ELR (cell line): ENCODE measurements around the gene TLCD3B.

Experiments
- DNase-seq: peaks from one replicate; pipeline ENCODE4 v3.0.0-alpha.2; 2015; ENCODE audit warnings: low read depth

TLCD3B gene

DNA sequence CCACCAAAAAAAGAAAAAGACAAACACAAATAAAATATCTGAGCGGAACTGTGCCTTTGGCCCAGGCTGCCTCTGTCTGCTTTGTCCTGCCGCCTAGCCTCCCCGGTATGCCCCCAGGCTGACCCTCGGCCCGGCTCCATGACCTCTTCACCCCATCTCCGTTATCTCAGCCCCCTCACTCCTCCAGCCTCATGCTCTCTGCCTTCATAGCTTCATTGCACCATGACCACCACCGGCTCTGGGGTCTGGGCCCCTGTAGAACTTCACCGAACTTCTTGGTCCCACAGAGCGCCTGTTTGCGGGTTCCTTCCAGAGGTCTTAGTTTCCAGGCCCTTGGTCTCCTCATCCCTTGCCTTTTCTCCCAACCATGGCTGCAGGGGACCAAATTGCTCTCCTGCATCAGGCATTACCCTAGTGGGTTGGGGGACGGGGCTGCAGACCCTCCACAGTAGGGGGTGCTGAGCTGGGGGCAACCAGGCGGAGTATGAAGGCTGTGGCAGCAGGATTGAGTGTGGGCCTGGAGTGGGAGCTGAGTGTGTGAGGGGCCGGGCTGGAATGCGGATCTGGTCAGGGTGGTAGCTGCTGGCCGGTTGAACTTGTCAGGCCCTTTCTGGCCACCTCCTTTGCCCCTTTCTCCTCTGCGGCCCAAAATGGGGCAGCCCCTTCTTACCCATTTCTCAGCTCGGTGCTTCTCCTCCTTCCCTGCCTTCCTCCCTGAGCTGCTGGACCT lies 42.6 kb downstream of the TLCD3B start:
- DNase-seq, result no peak

DNA sequence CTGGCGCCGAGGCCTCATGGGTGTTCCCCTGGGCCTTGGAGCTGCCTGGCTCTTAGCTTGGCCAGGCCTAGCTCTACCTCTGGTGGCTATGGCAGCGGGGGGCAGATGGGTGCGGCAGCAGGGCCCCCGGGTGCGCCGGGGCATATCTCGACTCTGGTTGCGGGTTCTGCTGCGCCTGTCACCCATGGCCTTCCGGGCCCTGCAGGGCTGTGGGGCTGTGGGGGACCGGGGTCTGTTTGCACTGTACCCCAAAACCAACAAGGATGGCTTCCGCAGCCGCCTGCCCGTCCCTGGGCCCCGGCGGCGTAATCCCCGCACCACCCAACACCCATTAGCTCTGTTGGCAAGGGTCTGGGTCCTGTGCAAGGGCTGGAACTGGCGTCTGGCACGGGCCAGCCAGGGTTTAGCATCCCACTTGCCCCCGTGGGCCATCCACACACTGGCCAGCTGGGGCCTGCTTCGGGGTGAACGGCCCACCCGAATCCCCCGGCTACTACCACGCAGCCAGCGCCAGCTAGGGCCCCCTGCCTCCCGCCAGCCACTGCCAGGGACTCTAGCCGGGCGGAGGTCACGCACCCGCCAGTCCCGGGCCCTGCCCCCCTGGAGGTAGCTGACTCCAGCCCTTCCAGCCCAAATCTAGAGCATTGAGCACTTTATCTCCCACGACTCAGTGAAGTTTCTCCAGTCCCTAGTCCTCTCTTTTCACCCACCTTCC lies 43.5 kb downstream of the TLCD3B start:
- DNase-seq, result no peak

DNA sequence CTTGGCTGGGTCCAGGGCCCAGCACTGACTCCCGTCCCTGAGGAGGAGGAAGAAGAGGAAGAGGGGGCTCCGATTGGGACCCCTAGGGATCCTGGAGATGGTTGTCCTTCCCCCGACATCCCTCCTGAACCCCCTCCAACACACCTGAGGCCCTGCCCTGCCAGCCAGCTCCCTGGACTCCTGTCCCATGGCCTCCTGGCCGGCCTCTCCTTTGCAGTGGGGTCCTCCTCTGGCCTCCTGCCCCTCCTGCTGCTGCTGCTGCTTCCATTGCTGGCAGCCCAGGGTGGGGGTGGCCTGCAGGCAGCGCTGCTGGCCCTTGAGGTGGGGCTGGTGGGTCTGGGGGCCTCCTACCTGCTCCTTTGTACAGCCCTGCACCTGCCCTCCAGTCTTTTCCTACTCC lies 44.1 kb downstream of the TLCD3B start:
- DNase-seq, result no peak

DNA sequence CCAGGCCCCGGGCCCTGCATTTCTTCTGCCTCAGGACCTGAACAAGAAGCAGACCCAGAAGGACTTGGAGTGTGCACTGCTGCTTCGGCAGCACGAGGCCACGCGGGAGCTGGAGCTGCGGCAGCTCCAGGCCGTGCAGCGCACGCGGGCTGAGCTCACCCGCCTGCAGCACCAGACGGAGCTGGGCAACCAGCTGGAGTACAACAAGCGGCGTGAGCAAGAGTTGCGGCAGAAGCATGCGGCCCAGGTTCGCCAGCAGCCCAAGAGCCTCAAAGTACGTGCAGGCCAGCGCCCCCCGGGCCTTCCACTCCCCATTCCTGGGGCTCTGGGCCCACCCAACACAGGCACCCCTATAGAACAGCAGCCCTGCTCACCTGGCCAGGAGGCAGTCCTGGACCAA lies 44.8 kb downstream of the TLCD3B start:
- no peak for DNase-seq

DNA sequence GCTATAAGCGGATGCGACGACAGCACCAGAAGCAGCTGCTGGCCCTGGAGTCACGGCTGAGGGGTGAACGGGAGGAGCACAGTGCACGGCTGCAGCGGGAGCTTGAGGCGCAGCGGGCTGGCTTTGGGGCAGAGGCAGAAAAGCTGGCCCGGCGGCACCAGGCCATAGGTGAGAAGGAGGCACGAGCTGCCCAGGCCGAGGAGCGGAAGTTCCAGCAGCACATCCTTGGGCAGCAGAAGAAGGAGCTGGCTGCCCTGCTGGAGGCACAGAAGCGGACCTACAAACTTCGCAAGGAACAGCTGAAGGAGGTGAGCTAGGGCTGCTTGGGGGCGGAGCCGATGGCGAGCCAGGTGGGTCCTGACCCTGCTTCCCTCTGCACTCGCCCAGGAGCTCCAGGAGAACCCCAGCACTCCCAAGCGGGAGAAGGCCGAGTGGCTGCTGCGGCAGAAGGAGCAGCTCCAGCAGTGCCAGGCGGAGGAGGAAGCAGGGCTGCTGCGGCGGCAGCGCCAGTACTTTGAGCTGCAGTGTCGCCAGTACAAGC lies 45.7 kb downstream of the TLCD3B start:
- no peak for DNase-seq

DNA sequence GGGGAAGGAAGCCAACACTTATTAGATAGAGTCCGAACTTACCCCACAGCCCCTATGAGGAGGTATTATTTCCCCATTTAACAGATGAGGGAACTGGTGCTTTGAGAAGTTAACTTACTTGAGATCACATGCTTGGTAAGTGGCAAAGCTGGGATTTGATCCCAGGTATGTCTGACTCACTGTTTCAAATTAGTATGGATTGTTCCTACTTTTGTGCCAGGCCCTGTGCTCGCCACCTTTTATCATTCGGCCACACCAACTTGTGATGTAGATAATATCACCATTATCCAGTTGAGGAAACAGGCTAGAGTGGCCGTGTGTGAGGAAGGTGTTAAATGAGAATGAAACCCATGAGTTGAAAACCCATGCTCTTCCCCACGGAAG lies 46.3 kb downstream of the TLCD3B start:
- no peak for DNase-seq

DNA sequence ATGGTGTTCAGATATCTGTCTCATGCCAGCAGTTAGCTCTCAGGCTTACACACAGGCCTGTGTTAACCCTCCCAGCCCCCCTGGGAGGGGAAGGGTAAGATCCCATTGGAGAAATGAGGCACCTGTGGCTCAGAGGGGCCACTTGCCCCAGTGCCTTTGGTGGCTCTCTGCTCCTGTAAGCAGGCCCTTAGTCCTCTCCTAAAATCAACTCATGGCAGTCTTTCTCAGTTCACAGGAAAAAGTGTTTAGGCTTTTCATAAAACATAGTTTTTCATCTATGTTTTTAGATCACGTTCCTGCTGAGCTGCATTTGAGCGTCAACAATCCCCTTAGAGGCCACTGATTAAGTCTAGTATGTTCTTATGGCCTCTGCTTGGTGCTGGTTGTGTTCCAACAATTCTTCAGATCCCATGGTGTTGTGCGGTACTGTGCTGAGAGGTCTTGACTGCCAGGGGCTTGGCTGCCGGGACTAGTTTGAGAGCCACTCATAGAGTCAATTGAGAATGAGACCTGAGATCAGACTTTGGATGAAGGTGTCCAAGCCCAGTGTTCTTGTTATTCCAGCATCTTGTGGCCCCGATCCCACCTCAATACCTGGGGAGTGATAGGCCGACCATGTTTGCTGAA lies 46.8 kb downstream of the TLCD3B start:
- no peak for DNase-seq

DNA sequence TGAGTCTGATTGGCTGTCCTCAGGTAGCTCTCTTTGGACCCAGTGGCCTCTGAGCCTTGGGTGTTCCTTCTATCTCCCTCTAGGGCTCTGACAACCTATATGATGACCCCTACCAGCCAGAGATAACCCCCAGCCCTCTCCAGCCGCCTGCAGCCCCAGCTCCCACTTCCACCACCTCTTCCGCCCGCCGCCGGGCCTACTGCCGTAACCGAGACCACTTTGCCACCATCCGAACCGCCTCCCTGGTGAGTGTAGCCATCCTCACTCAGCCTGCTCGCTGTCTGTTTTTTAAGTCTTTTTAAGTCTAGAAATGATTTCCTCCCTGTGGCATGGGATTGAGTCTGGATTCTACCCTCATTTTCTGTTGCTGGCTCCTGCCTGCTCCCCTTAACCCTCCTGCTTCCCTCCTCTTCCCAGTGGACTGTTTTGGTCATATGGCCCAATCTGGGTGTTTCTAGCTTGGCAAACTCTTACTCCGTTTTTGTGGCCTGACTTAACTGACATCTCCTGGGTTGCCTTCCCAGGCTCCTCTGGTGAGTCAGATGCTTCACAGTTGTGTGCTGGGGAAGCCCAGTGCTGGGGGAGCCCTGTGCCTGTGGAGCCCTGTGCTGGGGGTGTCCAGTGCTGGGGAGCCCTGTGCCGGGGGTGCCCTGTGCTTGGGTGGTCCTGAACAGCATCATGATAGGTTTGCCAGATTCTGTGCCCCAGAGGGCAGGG lies 47.5 kb downstream of the TLCD3B start:
- DNase-seq, result no peak

DNA sequence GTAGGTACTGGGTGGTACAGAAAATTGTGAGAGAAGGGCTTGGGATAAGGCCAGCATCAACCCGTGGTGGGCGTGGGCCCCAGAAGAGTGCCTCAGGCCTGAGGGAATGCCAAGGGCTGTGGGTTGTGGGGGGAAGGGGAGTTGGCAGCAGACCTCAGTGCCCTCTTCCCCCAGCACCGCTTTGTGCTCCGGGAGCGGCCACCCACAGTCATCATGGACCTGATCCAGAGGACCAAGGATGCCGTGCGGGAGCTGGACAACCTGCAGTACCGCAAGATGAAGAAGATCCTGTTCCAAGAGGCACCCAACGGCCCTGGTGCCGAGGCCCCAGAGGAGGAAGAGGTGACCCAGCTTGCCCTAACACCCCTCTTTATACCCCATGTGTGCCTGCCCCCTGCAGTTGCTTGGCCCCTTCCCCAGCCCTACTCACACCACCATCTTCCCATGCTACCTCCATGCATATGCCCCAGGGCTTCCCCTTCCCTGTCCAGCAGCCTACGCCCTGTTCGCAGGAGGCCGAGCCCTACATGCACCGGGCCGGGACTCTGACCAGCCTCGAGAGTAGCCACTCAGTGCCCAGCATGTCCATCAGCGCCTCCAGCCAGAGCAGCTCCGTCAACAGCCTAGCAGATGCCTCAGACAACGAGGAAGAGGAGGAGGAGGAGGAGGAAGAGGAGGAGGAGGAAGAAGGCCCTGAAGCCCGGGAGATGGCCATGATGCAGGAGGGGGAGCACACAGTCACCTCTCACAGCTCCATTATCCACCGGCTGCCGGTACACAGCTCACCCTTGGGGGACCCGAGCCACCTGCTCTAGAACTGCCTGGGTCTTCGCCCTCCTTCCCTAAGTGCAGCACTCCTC lies 48.3 kb downstream of the TLCD3B start:
- DNase-seq, result no peak

DNA sequence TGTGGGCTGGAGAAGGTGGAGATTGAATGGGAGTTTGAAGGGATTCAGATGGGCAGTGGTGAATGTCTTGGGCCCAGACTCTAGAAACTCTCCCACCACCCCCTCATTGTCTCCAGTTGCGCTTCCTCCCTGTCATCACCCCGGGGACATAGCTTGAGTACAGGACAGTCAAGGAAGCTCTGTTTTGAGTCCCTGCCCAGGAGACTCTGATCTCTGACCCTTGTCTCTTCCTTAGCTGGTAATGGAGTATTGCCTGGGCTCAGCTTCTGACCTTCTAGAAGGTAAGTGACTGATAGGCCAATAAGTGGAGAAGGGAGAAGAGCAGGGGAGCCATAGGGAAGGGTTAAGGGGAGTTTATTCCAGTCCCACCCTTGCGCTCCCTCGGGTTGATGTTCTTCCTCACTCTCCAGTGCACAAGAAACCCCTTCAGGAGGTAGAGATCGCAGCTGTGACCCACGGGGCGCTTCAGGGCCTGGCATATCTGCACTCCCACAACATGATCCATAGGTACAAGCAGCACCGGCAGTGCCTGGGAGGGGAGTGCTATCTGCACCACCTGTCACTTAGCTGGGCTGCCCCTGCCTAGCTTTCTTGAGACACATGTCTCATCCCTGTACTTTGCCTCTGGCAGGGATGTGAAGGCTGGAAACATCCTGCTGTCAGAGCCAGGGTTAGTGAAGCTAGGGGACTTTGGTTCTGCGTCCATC lies 52.4 kb downstream of the TLCD3B start:
- DNase-seq, result no peak

DNA sequence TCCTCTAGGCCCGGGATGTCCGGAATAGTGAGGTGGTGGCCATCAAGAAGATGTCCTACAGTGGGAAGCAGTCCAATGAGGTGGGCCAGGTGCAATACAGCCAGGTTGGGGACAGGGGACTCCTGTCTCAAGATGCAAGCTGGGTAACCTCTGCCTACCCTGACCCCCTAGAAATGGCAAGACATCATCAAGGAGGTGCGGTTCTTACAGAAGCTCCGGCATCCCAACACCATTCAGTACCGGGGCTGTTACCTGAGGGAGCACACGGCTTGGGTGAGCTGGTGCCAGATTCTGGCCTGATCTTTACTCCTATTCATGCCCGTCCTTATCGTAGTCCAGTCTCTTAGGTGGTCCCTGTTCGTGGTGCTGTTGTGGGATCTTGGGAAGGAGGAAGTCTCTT lies 53.0 kb downstream of the TLCD3B start:
- no peak for DNase-seq

DNA sequence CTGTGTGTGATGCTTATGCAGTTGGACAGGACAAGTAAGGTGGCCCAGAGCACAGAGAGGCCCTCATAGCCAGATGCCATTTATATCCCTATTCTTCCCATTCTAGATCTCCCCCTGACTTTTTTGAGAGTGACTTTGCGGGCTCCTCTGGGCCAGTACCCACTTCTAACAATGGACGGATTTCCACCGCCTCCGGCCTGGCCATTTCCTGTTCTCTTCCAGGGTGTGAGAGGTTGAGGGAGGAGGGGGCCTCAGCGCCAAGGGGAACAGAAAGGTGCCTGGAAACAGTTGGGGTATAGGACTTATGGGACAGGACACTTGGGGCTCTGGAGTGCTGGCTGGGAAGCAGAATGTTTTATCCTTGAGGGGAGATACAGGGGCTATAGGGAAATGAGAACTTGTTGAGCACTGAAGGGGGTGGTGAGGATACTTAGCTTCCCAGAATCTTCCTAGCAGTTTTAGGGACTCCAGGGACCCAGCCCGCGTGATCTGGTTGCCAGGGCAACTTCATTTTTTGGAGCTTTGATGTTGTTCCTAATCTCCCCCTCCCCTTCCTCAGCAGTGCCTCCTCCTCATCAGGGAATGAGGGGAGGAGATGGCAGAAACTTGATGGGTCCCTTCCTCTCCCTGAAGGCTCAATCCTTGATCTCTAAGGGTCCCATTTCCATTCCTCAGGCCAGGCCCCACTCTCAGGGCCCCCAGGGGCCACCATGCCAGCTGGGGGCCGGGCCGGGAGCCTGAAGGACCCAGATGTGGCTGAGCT lies 53.8 kb downstream of the TLCD3B start:
- DNase-seq, result no peak

DNA sequence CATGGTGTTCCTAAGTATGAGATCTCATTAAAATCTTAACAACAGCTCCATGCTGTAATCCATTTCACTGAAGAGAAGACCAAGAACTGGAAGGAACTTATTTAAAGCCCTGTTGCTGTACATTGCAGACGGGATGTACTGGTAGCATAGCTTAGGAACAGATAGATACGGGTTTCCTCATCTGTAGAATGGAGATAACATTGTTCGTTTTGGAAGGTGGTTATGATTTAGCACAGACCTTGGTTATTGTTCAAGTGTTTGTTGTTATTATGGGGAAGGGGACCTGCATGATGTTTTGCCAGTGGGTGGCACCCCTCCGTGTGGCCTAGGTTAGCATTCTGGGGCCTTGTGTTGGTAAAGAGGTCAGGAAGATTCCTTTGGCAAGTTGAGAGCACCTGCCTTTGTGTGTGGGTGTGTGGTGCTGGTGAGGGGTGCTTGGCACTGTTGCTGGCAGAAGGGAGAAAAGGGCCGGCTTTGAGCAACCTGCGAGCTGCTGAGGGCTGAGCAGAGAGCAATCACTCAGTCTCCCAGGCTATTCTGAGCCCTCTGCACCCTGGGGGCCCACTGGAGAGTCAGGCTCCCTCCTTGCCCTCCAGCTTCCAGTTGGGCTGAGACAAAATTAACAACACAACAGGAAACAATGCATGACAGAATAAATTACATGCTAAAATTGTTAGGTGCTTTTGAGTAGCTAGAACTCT lies 55.1 kb downstream of the TLCD3B start:
- DNase-seq, result peak; percentile 11

DNA sequence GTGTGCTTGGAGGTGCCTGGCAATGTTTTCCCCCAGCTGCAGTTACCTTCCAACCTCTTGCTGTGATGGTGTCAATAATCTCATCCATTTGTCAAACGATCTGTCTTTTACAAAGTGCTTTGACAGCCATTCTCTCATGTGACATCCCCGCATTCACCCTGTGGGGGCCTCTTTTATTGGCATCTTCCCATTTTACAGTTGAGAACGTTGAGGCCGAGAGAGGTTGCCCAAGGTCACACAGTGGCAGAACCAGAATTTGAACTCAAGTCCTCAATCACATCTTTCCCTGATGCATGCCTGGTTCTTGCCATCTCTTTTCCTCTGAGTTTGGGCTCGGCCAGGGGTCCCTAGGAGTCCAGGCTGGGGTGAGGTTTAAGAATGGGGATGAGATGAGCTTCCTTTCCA lies 55.9 kb downstream of the TLCD3B start:
- no peak for DNase-seq
